Measurements from ENCODE around the gene ZNF28.
"Not testable (repeated sequence)": the region's sequence is repeated elsewhere in the genome, so short reads cannot be mapped to it uniquely, and the experiment has no call there.

Gene ZNF28

GRCh38 chr19:52756447-52756846, 65.0 kb downstream of the ZNF28 start:
- not testable (repeated sequence) for DNase-seq

- no peak for DNase-seq
These were observed 71.7 kb downstream of the ZNF28 start for GRCh38 chr19:52749780-52750179.

GRCh38 chr19:52748336-52748950, 73.0 kb downstream of the ZNF28 start:
- DNase-seq = peak; percentile 6
